Stimulated activated CD4-positive, alpha-beta T cell treated with anti-CD3 and anti-CD28 coated beads, Interleukin-12 subunit alpha, Interleukin-12 subunit beta, amount 100 ng/mL, for 48 hours (primary cell): Measurements from ENCODE around the gene CLEC20A.
A peak's percentile ranks its signal among the peaks of the same experiment; 100 is the strongest.
"Not testable (repeated sequence)": the region's sequence is repeated elsewhere in the genome, so short reads cannot be mapped to it uniquely, and the experiment has no call there.

Source experiments
- DNase-seq, 3 donors: peaks; one replicate each; pipeline ENCODE4 v3.0.0-alpha.2; 2020; ENCODE audit warnings: low read depth in 2 of 3, low spot score in 1 of 3

The CLEC20A gene

DNA sequence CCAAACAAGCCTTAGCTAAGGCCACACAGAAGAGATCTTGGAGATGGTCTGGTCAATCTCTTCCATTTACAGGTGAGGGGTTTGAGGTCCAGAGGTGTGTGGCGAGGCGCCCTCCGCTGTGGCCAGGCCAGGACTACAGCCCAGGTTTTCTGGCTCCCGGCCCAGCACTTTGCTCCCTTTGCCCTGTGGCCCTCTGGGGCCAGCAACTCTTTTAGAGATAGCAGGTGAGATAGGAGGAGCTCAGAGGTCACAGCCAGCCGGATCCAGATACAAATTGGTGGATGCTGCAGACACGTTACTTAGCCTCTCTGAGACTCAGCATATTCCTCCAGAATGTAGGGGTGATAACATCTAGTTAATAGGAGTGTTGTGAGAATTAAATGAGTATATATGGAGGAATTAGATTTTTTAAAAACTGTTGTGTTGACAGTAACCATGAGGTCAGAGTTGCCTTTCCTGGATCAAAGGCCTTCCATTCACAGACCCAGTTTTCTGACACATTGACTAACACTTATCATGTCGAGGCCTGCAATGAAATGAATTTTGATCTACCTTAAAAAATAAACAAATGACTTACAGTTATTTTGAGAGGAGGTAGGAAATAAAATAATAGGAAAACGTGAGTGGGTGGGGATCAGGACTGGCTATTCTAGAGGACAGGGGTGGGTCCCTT is 32.7 kb upstream of the CLEC20A start:
- DNase-seq: no peak

DNA sequence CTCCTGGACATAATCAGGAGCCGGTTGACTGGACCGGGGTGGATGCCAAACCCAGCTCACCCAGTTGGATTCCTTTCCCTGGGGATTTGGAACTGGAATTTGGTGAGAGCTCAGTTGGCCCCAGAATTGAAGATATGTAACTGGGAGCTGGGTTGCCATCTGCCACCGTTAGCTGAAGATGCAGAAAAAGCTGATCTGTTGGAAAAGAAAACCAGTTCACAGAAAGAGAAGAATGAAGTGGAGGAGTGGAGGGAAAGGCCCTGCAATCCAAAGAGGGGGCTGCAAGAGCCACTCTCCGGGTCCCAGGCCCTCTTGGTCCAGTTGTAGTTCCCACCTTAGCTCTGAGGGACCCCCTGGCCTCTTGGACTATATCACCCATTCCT is 32.2 kb upstream of the CLEC20A start:
- DNase-seq: no peak

DNA sequence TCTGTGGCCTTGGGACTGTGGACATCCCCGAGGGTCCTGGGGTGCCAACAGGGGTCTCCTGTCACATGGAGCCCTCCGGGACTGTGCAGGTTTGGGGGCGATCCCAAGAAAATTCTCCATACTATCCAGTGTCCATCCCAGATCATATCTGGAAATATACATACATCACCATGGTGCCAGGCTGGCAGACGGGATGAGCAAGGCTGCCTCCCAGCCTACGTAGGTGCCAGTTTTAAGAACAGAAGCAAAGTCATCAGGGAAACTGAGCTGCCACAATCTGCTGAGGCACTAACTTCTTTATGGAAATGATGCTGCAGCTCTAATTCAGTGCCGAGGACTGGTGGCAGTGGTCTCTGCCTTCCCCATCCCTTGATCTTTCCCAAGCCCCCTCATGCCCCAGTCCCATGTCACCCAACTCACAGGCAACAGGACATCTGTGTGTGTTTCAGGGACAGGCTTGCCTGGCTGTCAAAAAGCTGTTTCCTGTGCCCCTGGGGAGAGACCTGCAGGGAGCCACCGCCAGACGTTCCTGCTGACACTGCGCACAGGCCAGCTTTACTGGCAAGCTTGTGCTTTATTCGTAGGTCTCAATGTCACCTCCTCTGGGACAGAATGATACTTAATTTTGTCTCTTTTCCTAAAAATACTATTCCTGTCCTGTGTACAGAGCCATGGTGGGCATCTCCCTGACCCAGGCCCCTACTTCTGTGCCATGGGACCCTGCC is 31.6 kb upstream of the CLEC20A start:
- DNase-seq: no peak

DNA sequence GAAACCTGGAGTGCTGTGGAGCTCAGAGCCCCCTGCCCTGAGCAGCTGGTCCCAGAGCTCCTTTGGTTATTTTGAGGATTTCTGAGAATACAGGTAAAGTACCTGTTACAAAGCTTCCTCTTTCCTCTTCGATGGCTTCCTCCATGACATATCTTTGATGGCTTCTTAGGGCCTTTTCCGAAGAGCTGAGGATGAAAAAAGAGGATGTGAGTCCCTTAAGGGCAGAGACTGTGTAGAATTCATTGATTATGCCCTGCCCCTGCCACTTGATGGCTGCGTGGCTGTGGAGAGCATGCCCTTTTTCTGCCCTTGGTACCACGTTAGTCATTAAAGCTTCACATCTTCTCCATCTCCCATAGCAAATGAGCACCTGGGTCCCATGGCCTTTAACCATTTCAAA is 30.4 kb upstream of the CLEC20A start:
- no peak for DNase-seq

DNA sequence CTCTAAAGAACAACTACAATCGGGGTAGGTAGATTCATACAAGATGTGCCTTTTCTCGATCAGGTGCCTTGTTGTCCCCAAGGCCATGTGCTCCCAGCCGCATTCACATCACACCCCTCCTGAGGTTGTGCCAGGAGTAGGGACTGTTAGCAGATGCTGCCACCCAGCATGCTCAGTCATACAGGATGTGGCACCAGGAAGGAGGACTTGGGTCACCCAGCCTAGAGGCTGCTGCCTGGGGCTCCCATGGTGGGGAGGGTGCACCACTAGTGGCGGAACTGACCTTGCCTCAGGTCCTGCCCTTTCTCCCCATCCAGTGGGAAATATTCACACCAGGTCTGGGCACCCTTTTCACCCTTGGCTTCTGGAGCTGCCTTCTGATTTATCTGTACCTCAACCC is 24.5 kb upstream of the CLEC20A start:
- DNase-seq: no peak

DNA sequence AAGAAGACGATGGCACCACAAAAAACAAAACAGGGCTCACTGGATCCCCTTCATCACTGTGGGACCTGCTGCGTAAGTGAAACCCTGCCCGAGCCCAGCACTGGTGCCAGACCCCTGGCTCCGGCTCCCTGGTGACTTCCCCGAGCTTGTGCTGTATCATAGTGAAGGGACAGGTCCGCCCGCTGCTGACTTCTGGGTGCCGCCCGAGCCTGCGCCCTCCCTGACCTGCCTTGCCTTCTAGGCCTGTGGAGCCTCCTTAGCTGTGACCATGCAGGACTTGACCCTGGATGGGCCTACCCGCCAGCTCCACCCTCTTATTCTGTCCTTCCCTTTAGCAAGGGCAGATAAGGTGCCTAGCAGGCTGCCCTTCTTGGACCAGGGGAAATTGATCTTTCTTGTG is 24.0 kb upstream of the CLEC20A start:
- no peak for DNase-seq

DNA sequence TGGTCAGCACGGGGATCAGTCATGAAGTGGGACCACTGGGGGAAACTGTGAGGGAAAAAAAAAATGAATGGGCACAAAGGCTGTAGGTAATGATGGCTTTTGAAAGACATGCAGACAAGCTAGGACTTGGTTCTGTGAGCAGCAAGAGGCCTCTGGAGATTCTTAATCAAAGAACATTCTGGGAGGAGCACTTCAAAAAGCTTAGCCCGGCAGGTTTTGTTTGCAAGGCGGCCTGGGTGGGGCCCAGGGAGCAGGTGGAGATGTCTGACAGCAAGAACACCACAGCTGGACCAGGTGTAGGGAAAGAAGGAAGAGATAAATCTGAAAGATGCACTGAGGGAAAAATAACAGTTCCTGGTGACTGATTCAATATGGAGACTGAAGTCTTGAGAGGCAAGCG is 22.1 kb upstream of the CLEC20A start:
- no peak for DNase-seq

DNA sequence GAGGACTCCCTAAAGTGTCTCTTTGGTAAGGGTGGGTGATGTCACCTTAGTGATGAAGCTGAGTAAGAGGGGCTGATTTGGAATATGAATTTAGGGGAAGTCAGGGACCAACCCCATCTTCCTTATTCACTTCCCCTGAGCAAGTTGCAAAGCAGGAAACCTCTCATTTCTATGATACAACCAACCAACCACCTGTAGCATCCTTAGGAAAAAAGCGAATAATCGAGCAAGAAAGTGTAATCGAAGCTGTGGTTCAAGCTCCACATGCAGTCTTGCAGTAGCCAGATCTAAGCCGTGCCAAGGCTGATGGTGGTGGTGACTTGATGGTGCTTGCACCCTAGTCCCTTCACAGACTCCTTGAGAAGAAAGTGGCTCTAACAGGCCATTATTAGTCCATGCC is 19.3 kb upstream of the CLEC20A start:
- DNase-seq: no peak

DNA sequence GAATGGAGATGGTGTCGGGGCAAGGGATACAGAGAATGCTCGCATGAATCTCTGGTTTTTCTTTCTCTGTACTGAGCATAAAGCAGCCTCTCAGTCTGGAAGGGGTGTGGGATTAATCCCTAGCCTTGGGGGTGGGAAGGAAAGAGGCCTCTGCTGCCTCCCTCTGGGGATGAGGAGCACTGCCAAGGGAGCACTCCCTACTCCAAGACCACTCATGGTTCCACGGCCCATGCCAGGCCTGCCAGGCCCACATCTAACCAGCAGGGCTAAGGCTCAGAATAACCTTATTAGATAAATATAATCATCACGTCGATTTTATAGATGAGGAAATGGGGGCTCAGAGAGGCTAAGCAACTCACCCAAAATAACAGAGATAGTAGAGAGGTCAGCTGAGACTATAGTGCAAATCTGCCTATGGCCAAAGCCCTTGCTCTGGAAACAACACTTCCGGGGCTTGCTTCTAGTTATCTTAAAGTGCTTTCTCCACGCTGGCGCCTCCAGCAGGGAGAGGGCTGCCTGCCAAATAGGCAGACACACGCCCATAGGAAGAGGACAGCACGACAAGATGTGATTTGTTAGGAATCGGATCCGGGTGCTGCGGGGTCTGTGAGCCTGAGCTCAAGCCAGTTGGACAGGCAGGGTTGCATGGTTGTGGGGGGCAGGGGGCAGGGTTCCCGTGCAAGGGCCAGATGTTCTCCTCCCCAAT is 16.7 kb upstream of the CLEC20A start:
- DNase-seq: no peak

DNA sequence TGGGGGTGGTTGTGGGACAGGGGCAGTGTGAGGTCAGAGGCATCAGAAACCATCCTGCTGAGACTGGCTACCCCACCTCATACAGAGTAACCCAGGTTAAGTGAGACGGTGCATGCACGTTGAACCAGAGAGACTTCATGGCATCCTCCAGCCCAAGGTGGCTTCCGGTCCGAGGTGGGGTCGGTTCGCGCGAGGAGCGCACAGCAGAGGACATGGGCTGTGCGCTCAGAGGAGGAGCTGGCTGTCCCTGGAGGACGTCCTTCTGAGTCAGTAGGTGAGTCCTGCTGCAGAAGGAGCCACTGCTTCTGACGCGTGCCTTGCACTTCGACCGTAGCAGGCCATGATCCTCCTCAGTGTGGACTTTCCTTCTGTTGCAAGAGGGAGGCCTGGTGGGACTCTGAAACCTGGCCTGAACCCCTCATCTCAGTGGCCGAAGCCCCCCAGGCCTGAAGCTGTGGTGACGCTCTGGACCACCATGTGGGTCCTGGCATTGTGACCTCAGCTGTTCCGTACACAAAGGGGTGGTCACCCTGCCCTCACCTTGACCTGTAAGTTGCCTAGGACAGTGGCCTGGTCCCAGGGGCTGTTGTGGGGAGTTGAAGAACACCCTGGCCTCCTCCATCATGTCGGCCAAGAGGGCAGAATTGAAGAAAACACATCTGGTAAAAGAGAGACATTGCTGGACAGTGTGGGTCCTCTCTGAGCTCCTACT is 16.0 kb upstream of the CLEC20A start, which contains the start of gene TEX35:
Gene TEX35, plus strand, starts transcription at position 544 of the 712 bp plus-strand sequence. Its CDS starts 80 bp downstream, at position 624.
- no peak for DNase-seq

DNA sequence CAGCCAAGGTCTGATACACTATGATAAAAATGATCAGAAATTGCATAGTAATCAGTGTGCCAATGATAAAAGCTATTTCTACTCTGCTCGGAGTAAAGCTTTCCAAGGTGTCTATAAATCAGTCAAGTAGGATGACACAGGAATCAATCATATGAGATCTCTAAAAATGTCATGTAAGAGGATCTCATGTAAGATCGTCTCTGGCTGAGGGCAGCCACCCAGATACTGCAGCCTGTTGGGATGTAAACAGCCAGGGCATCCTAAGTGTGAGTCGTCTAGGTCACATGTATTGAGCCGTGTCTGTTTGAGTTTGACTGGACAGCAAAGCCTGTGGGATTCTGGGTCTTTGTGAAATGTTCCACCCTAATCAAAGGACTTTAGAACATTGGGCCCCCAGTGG is 13.4 kb upstream of the CLEC20A start:
- no peak for DNase-seq

DNA sequence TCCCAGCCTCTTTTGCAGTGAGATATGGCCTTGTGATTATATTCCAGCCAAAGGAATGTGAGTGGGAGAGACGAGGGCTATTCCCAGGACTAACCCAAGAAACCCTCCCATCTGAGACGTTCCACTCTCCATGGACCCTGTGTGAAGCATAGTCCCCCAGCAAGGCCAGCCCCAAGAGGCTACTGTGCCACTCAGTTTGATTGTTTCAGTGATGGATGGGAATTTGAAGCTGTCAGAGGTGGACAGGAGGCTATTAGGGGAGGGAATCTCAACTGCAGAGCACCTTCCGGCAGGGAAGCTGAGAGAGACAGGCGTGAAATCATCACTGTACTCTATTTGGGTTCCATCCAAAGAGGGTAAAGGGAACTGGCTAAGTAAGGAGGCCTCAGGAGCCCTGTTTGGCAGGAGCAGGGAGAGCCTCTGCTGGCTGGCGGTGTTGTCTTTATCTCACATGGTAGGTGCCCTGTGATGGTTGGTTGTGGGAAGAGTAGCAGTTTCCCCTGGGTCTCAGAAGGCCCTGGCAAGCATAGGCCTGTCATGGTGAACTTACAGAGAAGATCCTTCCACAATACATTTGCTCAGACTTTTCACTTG is 12.7 kb upstream of the CLEC20A start:
- DNase-seq: no peak

DNA sequence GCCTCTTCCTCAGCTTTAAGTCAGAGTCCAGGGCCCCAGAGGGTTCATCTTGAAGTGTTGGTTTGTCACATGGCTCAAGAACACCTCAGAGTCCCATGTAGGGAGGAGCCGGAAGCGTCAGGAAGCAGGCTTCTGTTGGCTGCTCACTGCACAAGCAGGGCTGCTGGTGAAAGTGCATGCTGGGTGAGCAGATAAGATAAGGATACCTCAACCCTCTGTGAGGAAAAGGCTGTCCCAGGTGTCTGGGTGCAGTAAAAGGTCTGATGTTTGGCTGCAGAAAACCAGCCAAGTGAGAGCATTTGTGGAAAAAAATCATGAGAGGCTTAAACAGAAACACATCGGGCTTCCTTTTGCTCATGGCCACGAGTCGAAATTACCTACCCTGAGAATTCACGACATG is 9.9 kb upstream of the CLEC20A start:
- no peak for DNase-seq

DNA sequence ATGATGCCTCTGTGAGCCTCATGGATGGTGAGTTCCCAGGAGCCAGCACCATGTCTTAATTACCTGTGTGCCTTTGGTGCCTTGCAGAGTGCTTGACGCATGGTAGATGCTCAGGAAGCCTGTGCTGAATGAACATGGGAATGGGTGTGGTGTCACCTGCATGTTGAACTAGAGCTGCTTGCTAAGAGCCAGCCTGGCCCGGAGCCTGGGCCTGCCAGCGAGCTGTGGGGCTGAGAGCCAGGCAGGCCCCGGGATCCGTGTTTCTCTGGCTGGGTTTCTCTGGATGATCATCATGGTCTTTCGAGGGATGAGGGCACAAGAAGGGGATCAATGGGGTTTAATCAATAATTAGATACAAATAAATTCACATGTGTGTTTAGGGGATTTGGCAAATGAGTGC is 9.4 kb upstream of the CLEC20A start:
- no peak for DNase-seq

DNA sequence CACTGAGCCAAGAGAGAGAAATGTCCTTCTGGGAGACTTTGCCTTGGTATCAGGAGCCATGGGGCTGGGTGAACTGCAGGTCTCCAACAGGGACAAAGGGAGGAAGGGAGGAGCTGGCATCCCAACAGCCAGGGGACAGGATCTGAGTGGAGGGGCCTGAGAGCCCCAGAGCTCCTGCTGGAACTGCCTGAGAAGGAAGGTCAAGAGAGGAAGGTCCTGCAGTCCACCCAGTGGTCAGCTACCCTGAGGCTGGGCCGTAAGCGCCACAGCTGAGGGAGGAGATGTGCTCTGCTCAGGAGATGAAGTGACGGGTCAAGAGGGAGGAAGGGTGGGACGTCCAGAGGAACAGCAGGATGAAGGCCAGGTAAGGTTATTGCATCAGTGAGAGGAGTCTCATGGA is 7.5 kb upstream of the CLEC20A start:
- DNase-seq: no peak

DNA sequence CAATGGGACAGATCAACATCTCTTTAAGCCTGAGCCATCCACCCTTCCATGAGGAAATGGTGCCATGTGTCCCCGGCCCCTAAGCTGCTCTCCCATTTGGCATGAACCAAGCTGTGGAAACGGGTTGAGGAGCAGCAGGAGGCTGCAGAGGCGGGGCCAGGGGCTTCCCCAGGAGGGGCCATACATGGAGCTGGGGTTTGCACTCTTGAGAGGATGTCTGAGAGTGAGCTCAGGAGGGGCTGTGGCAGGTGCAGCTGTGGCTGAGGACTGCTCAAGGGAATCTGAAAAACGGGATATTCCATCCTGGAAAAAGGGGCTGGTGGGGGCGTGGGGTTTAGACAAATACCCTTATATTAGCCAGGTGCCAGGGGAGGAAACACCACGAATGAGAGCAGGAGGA is 7.1 kb upstream of the CLEC20A start:
- no peak for DNase-seq

DNA sequence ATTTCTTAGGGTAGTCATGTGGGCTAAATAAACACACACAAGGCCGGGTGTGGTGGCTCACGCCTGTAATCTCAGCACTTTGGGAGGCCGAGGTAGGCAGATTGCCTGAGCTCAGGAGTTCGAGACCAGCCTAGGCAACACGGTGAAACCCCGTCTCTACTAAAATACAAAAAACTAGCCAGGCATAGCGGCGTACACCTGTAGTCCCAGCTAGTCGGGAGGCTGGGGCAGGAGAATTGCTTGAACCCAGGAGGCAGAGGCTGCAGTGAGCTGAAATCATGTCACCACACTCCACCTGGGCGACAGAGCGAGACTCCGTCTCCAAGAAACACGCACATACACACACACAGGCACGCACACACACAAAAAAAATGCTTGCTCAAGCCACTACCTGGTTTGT is 6.6 kb upstream of the CLEC20A start:
- not testable (repeated sequence) for DNase-seq

DNA sequence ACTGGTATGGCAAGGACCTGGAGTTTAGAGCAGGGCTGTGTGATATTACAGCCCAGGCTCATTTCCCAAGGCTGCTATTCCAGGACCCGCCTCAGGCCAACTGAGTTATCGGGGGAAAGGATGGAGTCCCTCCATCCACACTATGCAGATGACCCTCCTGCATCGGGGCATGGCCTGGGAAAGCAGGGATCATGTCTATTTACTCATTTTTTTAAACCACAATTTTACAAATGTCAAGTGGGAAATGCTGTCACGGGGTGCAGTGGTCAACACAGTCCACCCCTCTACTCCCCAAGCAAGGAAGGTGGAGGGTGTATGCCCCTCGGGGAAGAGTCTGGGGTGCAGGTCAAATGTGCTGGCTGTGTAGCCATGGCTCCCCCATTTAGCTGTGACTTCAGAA is 6.1 kb upstream of the CLEC20A start:
- no peak for DNase-seq

DNA sequence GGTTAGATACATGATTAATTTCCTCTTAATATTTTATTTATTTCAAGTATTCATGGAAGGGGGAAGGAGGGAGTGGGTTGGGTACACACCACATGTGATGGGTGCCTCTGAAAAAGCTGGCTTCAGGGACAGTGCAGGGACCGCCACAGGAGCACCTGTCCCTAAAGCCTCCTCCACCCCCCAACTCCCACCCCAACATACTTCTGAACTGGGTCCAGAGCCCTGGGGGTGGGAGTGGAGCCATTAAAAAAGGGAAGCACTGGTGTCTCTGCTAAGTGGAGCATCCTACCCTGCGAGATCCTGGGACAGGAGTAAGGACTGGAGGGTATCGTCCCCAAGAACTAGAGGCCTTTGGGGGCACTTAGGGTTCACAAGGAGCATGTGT is 5.6 kb upstream of the CLEC20A start:
- DNase-seq: no peak

DNA sequence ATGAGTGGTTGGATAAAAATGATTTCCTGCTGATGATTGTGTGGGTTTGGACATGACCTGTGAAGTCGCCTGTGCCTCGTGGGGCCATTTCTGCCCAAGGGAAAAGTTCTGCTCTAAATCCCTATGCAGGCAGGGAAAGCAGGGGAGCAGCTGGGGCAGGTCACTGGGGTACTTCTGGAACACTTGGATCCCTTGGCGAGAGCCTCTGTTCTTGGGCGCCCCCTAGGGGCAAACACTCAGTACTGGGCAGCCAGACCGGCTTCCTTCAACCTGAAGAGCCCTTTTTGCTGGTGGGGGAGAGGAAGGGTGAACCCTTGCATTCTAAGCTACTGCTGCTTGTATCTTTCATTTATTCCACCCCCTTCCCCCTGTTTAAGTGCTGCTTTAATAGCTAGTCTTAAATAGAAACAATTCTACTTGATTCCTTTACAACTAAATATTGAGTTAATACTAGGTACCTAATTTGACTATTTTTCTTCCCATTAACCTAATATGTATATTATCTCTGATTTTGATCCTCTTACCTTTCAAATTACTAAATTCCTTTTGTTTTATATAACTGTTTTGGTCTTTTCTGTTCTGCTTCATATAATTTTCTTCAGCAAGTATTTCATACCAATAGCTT is 5.1 kb upstream of the CLEC20A start:
- DNase-seq: peak; percentile 41 to 46 (median 42)
